T-helper 9 cell (primary cell): ENCODE measurements around the gene CAPN5.

Source experiments
- DNase-seq: peaks from one replicate; pipeline ENCODE4 v3.0.0-alpha.2; 2020

The CAPN5 gene

DNA sequence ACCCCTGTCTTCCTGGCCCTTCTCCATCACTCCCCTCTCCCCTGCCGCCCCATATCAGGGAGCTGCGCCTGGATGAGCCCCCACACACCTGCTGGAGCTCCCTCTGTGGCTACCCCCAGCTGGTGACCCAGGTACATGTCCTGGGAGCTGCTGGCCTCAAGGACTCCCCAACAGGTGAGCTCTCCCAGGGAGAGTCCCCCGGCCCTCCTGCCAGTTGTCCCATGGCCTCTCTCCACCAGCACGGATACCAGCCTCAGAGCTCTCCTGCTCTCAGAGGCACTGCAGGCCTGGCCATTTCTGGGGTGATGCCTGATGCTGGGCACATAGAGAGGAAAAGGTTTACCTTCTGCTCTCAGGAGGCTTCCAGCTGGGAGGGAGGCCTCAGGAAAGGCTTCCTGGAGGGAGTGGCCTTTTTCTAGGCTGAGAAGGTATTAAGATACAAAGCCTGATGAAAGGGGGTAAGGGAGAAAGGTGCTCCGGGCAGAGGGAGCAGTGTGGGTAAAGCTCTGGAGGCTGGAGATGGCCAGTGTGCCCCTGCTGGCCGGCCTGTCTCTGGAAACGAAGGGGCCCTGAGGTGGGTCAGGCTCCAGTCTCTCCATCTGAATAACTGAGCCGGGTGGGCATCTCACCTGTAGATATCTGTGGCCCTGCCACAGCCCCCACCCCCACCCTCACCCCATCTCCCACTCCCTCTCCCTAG, 55.3 kb downstream of the CAPN5 start:
- no peak for DNase-seq

DNA sequence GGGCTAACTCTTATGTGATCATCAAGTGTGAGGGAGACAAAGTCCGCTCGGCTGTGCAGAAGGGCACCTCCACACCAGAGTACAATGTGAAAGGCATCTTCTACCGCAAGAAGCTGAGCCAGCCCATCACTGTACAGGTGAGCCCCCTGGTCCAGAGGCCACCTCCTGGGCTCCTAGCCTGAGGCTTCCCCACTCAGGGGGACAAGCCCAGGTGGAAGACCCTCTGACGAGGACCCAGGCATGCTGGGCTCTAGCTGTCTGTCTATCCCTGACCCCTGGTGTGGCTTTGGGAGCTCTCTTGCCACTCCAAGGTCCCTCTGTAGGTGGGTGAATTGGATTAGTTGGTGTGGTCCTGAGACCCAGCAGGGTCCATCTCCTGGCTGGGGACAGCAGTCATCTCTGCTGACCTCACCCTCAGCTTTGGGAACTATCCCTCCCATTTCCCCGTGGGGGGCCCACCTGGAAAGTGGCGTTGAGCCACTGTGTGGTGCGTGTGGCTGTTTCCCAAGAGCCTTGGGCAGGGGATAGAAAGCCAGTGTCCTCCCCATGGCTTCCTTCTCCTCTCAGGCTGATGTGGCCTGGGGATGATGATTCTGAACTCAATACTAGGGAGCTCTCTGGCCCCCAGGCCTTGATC, 55.9 kb downstream of the CAPN5 start:
- DNase-seq = no peak

DNA sequence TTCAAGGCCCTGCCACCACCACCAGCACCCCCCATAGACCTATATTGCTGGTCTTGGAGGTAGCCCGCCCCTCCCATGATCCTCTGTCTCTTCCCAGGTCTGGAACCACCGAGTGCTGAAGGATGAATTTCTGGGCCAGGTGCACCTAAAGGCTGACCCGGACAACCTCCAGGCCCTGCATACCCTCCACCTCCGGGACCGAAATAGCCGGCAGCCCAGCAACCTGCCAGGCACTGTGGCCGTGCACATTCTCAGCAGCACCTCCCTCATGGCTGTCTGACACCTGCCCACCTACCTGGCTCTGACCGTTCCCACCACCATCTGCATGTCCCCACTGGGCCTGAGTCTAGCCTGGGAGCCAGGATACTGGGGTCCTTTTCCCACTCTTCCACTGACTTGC, 56.8 kb downstream of the CAPN5 start:
- no peak for DNase-seq

DNA sequence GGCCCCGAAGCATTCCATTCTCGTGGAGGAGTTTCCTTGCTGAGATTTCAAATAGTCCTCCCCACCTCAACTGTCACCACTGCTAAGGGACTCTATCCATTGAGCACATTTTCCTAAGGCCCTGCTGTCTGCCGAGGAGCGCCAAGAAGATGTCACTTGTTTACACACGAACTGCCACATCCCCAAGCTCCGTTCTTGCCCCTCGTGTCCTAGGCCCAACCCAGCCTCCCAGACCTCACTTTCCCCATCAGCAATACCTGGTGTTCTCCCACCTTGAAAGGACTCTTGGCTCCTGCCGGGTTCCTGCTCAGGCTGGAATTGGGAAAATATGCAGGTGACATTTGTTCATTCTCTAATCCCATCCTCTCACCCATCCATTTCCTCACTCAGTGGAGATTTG, 57.3 kb downstream of the CAPN5 start:
- no peak for DNase-seq

DNA sequence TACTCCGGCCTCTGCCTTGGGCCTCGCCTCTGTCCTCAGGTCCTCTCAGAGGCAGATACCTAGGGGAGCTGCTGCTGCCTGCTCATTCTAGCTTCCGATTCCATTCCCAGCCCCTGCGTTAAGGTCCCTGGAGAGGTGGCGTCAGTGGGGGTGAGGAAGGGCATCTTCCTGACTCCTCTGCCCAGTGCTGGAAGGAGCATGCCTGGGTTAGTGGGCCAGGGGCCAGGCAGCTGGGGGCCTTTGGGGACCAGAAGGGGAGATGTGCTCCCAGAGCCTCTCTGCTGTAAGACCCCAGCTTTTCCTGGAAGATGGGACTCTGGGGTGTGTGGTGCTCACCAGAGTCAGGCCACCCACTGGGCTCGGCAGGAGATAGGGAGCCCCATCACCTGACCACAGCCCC, 57.7 kb downstream of the CAPN5 start:
- no peak for DNase-seq

DNA sequence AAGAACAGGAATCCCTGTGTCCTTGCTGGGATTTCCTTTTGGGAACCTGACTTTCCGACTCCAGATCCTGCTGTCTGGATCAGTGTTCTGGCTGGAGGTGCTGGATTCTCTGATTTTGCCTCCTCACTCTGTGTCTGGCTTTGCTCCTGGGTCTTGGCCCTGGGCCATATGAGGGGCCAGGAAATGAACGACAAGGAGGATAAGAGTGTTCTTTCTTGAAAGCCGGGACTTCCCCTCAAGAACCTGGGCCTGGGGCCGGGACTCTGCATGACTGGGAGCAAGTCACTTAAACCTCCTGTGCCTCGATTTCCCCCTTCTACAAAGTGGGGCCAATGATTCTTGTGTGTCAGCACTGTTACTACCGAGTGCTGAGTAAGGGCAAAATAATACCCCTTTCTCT, 58.4 kb downstream of the CAPN5 start:
- DNase-seq = no peak

DNA sequence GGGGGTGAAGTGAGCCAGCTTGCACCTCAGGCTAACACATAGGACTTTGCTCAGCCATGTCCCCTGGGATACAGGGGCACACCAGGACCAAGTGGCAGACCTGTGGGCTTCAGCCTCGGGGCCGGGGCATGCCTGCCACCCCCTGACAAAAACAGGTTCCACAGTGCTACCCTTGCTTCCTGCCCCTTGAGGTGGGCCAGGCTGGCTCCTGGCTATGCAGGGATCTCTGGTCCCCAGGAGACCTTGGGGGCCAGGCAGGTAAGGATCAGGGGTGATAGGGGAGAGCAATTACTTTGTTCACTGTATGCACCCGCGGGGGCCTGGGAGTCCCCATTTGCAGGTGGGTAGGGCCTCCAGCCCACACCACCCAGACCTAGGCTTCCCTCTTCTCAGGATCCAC, 58.9 kb downstream of the CAPN5 start:
- DNase-seq = no peak

DNA sequence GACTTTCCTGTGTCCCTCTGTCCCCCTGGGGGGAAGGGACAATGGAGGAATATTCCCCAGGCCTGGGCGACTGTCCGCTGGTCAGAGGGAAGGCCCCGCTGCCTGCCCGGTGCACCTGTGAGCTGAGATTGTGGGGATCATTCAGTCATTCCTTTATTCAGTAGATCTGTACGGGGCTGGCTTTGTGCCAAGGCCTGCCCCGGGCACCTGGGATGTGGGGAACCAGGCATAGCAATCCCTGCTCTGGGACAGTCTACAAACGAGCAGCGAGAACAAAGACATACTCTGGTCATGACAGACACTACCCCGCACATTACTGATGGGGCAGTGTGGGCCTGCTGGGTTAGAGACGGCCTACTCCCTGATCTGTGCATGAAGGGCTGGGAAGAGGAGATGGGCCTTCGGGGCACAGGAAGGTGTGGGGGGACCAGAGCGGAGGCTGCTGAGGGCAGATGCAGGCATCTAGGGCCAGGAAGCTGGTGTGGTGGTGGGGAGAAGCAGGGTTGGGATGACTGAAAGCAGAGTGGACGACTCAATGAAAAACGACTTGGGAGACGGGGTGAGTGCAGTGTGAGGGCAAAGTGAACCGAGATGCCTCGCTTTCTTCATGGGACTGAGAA, 59.5 kb downstream of the CAPN5 start:
- no peak for DNase-seq

DNA sequence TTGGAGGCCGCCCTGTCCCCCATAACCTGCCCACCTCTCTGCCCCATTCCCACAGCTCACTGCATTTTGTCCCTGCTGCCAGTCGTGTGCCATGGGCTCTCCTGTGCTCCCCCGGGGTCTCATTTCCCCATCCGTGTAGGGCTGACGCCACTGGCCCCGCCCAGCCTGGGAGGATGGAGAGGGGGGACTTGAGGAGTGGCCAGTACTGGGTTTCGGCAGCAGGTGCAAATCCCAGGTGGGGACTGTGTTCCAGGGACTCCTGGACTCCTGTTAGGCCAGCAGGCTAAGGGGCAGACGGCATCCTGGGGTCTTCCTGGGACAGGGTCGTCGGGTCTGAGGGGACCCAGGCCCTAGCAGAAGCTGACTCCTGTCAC, 60.1 kb downstream of the CAPN5 start:
- no peak for DNase-seq

DNA sequence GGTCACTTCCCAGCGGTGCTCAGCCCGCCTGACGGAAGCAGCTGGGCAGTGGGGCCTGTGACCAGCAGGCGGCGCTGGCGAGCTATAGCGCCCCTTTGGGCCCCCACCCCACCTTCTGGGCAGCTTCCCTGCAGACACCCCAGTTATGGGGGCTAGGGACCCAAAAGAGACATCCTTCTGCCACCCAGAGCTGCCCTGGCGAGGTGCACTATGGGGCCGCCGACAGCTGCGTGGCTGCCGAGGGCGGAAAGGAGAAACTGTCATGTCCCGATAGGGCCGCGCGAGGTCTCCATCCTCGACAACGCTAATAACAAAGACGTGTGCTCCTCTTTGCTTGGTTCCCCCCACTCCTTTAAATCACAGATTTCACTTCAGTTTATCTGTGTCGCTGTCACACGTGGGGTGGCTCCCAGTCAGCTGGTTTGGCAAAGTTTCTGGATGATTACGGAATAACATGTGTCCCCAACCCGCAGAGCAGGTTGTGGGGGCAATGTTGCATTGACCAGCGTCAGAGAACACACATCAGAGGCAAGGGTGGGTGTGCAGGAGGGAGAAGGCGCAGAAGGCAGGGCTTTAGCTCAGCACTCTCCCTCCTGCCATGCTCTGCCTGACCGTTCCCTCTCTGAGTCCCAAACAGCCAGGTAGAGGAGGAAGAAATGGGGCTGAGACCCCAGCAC, 60.6 kb downstream of the CAPN5 start:
- peak; percentile 64 for DNase-seq

DNA sequence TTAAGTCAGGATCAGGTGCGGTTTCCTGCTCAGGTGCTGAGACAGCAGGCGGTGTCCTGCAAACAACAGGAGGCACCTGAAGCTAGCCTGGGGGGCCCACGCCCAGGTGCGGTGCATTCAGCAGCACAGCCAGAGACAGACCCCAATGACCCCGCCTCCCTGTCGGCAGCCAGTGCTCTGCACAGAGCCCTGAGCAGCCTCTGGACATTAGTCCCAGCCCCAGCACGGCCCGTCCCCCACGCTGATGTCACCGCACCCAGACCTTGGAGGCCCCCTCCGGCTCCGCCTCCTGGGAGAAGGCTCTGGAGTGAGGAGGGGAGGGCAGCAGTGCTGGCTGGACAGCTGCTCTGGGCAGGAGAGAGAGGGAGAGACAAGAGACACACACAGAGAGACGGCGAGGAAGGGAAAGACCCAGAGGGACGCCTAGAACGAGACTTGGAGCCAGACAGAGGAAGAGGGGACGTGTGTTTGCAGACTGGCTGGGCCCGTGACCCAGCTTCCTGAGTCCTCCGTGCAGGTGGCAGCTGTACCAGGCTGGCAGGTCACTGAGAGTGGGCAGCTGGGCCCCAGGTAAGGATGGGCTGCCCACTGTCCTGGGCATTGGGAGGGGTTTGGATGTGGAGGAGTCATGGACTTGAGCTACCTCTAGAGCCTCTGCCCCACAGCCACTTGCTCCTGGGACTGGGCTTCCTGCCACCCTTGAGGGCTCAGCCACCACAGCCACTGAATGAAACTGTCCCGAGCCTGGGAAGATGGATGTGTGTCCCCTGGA, 61.3 kb downstream of the CAPN5 start, which contains the start of gene MYO7A:
MYO7A (plus strand) TSS at position 327 of the 772 bp plus-strand sequence. CDS start 2,389 bp downstream, outside the sequence.
- DNase-seq = no peak

DNA sequence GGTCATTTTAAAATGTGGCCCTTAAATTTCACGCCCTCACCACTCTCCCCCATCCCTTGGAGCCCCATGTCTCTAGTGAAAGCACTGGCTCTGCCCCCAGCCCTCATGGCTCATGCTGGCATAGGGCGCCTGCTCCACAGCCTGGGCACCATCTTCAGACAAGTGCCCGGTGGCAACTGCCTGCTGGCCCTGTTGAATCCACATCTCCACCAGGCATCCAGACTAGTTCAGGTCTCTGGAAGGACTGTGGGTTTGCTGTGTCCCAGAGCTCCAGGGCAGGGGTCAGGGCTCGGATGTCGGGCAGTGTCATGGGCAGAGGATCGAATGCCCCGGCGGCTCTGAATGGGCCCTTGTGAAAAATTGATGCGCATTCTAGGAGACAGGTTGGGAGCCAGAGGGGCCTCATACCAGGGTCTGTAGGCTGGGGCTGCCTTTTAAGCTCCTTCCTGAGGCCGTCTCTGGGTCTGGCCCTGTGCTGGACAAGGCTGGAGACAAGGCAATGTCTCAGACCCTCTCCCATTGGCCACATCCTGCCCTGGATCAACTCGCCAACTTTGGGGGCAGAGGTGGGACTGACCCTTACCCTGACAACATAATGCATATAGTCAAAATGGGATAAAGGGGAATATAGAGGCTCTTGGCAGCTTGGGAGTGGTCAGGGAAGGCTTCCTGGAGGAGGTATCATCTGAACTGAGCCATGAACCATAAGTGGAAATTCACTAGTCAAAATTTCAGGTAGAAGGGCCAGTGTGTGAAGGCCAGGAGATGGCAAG, 62.5 kb downstream of the CAPN5 start:
- no peak for DNase-seq

DNA sequence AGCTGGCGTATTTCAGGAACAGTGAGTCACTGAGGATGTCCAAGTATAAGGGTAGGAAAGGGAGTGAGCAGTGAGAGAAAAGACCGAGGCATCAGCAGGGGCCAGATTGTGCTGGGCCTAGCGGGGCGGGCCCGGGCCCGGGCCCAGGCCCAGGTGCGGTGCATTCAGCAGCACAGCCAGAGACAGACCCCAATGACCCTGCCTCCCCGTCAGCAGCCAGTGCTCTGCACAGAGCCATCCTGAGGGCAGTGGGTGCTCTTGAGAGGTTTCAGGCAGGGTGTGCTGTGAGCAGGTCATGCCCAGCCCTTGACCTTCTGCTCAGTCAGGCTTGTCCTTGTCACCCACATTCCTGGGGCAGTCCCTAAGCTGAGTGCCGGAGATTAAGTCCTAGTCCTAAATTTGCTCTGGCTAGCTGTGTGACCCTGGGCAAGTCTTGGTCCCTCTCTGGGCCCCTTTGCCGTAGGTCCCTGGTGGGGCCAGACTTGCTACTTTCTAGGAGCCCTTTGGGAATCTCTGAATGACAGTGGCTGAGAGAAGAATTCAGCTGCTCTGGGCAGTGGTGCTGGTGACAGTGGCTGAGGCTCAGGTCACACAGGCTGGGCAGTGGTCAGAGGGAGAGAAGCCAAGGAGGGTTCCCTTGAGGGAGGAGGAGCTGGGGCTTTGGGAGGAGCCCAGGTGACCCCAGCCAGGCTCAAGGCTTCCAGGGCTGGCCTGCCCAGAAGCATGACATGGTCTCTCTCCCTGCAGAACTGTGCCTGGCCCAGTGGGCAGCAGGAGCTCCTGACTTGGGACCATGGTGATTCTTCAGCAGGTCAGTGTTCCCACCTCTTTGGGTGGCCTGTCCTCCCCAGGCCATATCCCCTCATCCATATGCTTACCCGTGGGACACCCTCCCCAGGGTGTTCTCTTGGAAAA, 63.3 kb downstream of the CAPN5 start:
- DNase-seq = no peak

DNA sequence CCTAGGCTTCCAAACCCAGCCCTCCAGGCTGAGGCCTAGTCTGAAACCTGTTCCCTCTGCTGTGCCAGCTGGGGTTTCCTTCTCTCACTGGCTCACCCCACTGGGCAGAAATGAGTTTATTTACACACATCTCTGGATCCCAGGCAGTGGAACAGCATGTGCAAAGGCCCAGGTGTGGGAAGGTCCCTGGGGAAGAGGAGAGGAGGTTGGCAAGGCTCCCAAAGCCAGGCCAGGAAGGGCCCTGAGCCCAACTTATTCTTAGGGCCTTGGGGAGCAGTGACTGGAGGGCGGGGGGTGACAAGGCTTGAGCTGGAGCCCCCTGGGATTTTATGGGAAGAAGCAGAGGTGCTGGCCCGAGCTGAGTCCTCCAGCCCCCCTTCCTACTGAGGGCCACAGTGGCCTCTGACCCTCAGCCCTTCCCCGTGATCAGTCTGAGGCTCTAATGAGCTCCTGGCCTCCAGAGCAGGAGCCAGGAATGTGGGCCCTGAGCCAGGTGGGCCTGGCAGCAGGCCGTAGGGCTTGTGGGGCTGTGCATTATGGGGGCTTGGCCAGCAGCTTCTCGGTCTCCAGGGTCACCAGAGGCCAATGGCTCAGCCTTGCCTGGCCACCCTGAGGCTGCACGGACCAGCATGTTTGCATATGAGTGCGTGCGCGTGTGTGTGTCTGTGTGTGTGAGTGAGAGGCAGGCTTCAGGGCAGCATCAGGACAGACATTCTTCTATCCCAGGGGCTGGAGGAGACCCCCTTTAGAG, 64.2 kb downstream of the CAPN5 start:
- DNase-seq = no peak

DNA sequence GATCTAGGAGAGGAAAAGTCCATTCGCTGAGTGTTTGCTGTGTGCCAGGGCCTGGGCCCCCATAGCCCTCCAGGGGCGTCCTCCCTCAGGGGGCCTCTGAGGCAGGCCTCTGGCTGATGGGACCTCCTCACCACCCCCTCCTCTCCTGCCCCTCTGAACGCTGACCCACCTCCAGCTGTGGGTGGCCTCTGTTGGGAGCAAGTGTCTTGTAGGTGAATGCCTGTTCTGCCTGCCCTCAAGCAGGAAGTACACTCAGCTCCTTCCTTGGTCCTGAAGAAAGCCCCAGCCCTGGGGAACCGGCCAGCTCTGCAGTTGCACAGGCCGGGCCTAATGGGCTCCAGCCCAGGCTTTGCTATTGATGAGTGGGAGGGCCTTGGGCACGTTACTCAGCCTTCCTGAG, 64.8 kb downstream of the CAPN5 start:
- DNase-seq = no peak

DNA sequence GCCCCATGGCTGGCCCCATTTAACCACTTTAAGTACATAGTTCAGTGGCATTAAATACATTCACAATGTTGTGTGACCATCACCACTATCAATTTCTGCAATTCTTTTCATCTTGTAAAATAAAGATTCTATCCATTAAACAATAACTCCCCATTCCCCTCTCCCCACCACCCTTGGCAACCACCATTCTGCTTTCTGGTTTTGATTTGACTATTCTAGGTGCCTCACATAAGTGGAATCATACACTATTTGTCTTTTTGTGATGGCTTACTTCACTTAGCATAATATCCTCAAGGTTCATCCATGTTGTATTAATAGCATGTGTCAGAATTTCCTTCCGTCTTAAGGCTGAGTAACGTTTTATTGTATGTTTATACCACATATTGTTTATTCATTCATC, 68.3 kb downstream of the CAPN5 start:
- DNase-seq = no peak

DNA sequence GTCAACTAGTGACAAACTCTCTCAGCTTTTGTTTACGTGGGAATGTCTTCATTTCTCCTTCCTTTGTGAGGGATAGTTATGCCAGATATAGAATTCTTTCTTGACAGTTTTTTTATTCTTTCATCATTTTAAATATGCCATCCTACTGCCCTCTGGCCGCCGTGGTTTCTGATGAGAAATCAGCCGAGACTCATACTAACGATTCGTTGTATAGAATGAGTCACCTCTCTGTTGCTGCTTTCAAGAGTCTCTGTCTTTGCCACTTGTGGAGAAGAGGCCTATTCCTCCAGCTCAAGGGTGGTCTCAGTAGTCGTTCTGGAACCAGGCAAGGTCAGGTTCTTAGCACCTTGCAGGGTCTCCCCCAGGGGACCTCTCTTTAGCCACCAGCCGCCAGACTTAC, 69.3 kb downstream of the CAPN5 start:
- DNase-seq = no peak

DNA sequence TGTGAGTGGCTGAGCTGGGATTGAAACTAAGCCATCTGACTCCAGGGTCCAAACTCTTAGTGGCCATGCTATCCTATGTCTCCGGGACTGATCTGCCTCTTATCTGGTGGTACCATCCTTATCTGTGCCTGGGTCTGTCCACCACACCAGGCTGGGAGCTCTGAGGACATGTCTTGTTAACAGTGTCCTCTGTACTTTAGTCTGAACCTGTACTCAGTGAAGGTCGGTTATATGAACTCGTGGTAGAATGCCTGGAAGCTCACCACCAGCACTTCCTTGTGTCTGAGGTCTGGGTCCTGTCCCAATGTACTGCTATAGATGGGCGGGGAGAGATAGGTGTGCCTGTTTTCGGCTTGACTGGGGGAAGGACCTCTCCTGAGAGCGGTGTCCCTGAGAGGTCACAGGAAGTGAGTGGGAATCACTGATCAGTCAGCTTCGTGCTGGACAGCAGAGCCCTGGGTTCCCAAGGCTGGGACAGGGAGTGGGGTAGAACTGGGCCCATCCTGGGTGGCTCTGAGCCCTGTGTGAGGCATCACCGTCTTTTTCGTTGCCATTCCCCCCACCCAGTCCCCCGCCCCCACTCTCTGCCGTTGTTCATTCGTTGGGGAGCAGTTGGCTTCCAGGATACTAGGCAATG, 70.1 kb downstream of the CAPN5 start:
- no peak for DNase-seq

DNA sequence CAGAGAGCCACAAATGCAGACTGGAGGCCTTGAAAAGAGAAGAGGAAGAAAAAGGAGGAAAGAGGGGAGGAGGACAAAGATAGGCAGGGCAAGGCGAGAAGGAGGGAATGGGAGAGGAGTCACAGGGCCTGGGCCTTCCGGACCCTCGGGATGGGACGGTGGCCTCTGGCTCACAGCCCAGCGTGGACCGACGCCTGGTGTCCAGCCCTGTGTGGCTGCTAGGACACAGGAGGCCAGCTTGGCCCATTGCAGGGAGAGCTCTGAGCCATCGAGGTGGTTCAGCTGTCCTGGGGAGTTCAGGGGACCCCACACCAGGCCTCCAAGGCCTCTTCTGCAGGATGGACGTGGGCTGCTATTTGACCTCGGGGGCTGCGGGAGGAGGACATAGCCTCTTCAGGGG, 70.7 kb downstream of the CAPN5 start:
- no peak for DNase-seq
